Measurements from ENCODE around the gene ALK. TPM values are rescaled to one million over a fixed set of nuclear protein-coding genes. Genes with fewer than 3 reads are reported as not detected.

The ALK gene
- polyA plus RNA-seq, 1 of the 3 experiments (the other 2 are of a cell fraction) = 0.30 TPM

- no peak overlapping the region for H3K9ac ChIP-seq
- no peaks in the 10 kb centered on the region for H4K20me1 ChIP-seq (ENCODE audit: insufficient read depth)
- H3K27me3 ChIP-seq (ENCODE audit: insufficient read depth) = peaks cover 17% of the 10 kb centered on the region; the same call in 1 of the 2 replicates
- H3K9me3 ChIP-seq = no peaks in the 10 kb centered on the region
- 52% methylated on average over 2 of the region's 2 CpGs for WGBS (ENCODE audit: low lambda C conversion rate)
- DNase-seq = no peak
- no peak overlapping the region for H3K4me3 ChIP-seq (ENCODE audit: low read depth in 2 of 2, low read length in 1 of 2)
- POLR2A ChIA-PET = no interaction called here
- H3F3A ChIP-seq (replicated peaks; ENCODE audit: insufficient read depth) = no peaks in the 10 kb centered on the region
- no peak overlapping the region for H3K4me2 ChIP-seq
- CTCF ChIA-PET = interaction anchor here (0.8 to 1.5 kb wide), 2 partner anchors 9 to 291 kb away, joined by 3 read pairs; no protein-coding TSS in a partner anchor
- no peaks in the 10 kb centered on the region for H3K79me2 ChIP-seq (ENCODE audit: insufficient read depth)
- peak overlapping the region in 1 of 2 experiments; percentile 100; a peak in 1 of 4 replicates for H3K27ac ChIP-seq (ENCODE audit: low read depth in 2 of 2, low read length in 1 of 2)
- H2AFZ ChIP-seq (ENCODE audit: low read depth) = no peak overlapping the region
- no peaks in the 10 kb centered on the region for H3K9me2 ChIP-seq
- peaks cover 0 to 88% of the 10 kb centered on the region in 2 experiments; a peak in 2 of 4 replicates for H3K4me1 ChIP-seq (ENCODE audit: control insufficient read depth in 1 of 2, insufficient read depth in 2 of 2, low read depth in 1 of 2, low read length in 1 of 2)
- peaks cover 0 to 3% of the 10 kb centered on the region in 2 experiments for H3K36me3 ChIP-seq (replicated peaks in 1 of 2; ENCODE audit: control insufficient read depth in 1 of 2, insufficient read depth in 2 of 2, low read length in 1 of 2)
- no peak for TF ChIP-seq REST (IDR thresholded peaks at IDR 0.05; ENCODE audit: low read depth, low read length)
- no peak for TF ChIP-seq FOXJ3 (CRISPR knock-in tag; IDR thresholded peaks at IDR 0.05)
- TF ChIP-seq SIN3A (IDR thresholded peaks at IDR 0.05; ENCODE audit: borderline replicate concordance, low read depth, low read length) = no peak
- no peak for TF ChIP-seq GATA2 (CRISPR knock-in tag; IDR thresholded peaks at IDR 0.05)
Measured at GRCh38 chr2:29573147-29573546, 348.2 kb downstream of the ALK start.

- ChIA-PET POLR2A (interaction anchor here (1.4 kb wide), 1 partner anchor 43 kb away, joined by 4 read pairs; no protein-coding TSS in a partner anchor), CTCF (interaction anchor here (0.7 to 1.6 kb wide), 4 partner anchors 9 to 348 kb away, joined by 3 to 4 read pairs (median 3); no protein-coding TSS in a partner anchor)
- Histone ChIP-seq H3K4me3 (ENCODE audit: low read depth in 2 of 2, low read length in 1 of 2) (no peak overlapping the region), H3K36me3 (replicated peaks in 1 of 2; ENCODE audit: control insufficient read depth in 1 of 2, insufficient read depth in 2 of 2, low read length in 1 of 2) (peaks cover 0 to 3% of the 10 kb centered on the region in 2 experiments), H2AFZ (ENCODE audit: low read depth) (no peak overlapping the region), H3K9me3 (no peaks in the 10 kb centered on the region), H3K9ac (no peak overlapping the region), H4K20me1 (ENCODE audit: insufficient read depth) (no peaks in the 10 kb centered on the region), H3K4me1 (ENCODE audit: control insufficient read depth in 1 of 2, insufficient read depth in 2 of 2, low read depth in 1 of 2, low read length in 1 of 2) (peaks cover 0 to 77% of the 10 kb centered on the region in 2 experiments; a peak in 2 of 4 replicates), H3F3A (replicated peaks; ENCODE audit: insufficient read depth) (no peaks in the 10 kb centered on the region), H3K79me2 (ENCODE audit: insufficient read depth) (no peaks in the 10 kb centered on the region), H3K27me3 (ENCODE audit: insufficient read depth) (peaks cover 17% of the 10 kb centered on the region; the same call in 1 of the 2 replicates), H3K27ac (ENCODE audit: low read depth in 2 of 2, low read length in 1 of 2) (peak overlapping the region in 1 of 2 experiments; percentile 72; a peak in 2 of 4 replicates), H3K4me2 (no peak overlapping the region), H3K9me2 (no peaks in the 10 kb centered on the region)
- no peak for TF ChIP-seq REST (IDR thresholded peaks at IDR 0.05; ENCODE audit: low read depth, low read length)
- TF ChIP-seq RAD21 (IDR thresholded peaks at IDR 0.05; ENCODE audit: low read length) = no peak
- no peak for TF ChIP-seq FOSL2 (IDR thresholded peaks at IDR 0.05; ENCODE audit: borderline replicate concordance, low read depth)
- TF ChIP-seq NFIC (IDR thresholded peaks at IDR 0.05; ENCODE audit: borderline replicate concordance) = no peak
- TF ChIP-seq NRF1 (IDR thresholded peaks at IDR 0.05; ENCODE audit: low read depth, low read length) = no peak
- TF ChIP-seq SIN3A (IDR thresholded peaks at IDR 0.05; ENCODE audit: borderline replicate concordance, low read depth, low read length) = no peak
- TF ChIP-seq TAF1 (IDR thresholded peaks at IDR 0.05; ENCODE audit: borderline replicate concordance, low read depth, low read length) = no peak
- no peak for TF ChIP-seq TEAD4 (IDR thresholded peaks at IDR 0.05; ENCODE audit: borderline replicate concordance, insufficient read depth)
- no peak for TF ChIP-seq MXI1 (IDR thresholded peaks at IDR 0.05; ENCODE audit: low read depth, low read length)
- no peak for TF ChIP-seq IRF3 (IDR thresholded peaks at IDR 0.05; ENCODE audit: low read depth, low read length)
- no peak for TF ChIP-seq RXRA (IDR thresholded peaks at IDR 0.05; ENCODE audit: borderline replicate concordance, low read depth)
- TF ChIP-seq FOXM1 (IDR thresholded peaks at IDR 0.05; ENCODE audit: low read depth) = no peak
- no peak for TF ChIP-seq JUND (IDR thresholded peaks at IDR 0.05)
- TF ChIP-seq EP300 (IDR thresholded peaks at IDR 0.05; ENCODE audit: borderline replicate concordance in 1 of 2, low read depth in 1 of 2, low read length in 1 of 2) = no peak
- no peak for DNase-seq
- 39% methylated on average over 5 of the region's 5 CpGs for WGBS (ENCODE audit: low lambda C conversion rate)
Measured at GRCh38 chr2:29570539-29570938, 350.8 kb downstream of the ALK start.
